ENCODE measurements around the gene ARHGEF9.
"Not testable (repeated sequence)": the region's sequence is repeated elsewhere in the genome, so short reads cannot be mapped to it uniquely, and the experiment has no call there.

DNA sequence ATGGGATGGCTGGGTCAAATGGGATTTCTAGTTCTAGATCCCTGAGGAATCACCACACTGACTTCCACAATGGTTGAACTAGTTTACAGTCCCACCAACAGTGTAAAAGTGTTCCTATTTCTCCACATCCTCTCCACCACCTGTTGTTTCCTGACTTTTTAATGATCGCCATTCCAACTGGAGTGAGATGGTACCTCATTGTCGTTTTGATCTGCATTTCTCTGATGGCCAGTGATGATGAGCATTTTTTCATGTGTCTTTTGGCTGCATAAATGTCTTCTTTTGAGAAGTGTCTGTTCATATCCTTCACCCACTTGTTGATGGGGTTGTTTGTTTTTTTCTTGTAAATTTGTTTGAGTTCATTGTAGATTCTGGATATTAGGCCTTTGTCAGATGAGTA lies 139.3 kb downstream of the ARHGEF9 start:
- TF ChIP-seq, protein P1, sequence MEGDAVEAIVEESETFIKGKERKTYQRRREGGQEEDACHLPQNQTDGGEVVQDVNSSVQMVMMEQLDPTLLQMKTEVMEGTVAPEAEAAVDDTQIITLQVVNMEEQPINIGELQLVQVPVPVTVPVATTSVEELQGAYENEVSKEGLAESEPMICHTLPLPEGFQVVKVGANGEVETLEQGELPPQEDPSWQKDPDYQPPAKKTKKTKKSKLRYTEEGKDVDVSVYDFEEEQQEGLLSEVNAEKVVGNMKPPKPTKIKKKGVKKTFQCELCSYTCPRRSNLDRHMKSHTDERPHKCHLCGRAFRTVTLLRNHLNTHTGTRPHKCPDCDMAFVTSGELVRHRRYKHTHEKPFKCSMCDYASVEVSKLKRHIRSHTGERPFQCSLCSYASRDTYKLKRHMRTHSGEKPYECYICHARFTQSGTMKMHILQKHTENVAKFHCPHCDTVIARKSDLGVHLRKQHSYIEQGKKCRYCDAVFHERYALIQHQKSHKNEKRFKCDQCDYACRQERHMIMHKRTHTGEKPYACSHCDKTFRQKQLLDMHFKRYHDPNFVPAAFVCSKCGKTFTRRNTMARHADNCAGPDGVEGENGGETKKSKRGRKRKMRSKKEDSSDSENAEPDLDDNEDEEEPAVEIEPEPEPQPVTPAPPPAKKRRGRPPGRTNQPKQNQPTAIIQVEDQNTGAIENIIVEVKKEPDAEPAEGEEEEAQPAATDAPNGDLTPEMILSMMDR (IDR thresholded peaks at IDR 0.05) = not testable (repeated sequence)
- not testable (repeated sequence) for TF ChIP-seq POLR2A, POLR2AphosphoS5 (IDR thresholded peaks at IDR 0.05)
